ENCODE results near the gene NEUROD2. TPM values are rescaled to one million over a fixed set of nuclear protein-coding genes. Genes with fewer than 3 reads are reported as not detected.
"Not testable (repeated sequence)": the region's sequence is repeated elsewhere in the genome, so short reads cannot be mapped to it uniquely, and the experiment has no call there.

The NEUROD2 gene
- total RNA-seq, 1 experiment from 2014 or later: not detected

DNA sequence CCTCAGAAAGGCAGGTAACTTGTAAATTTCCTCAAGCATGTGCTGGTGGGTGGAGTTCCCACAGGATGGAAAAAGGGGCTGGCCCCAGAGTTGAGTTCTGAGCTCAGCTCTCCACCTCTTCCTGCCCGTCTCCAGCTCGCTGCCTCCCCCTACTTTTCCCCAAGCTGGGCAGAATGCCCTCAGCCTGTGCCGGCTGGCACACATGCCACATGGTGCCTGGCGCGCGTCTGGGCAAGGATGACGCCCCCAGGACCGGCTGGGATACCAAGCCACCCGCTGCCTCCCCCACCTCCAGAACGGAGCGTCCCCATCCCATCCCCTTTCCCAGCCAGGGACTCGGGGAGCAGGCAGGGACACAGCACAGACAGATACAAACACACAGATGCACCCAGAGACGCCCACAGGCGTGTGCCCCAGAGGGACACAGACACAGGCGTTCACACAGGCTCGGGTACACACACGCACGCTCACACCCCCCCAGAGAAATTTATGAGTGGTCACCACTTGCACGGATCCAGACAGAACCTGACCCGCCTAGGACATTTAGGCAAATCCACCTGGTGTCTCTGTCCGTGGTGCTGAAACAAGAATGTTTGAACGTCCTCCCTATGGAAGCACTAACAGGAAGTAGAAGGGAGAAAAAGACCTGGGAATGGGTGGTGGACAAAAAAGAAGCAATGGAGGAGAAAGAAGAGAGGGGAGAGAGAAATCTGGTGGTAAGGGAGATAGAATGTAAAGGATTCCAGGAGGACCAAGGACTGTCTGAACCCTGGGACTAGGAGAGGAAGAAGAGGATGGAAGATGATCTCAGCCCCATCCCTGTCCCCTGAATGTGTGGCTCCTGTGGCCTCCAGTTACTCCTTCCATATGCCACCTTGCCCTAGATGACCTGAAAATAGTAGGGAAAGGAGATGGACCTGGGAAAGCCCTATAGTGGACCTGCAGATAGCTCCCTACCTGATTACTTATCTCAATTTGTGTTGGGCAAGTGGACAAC, 15.5 kb downstream of the NEUROD2 start:
- Histone ChIP-seq H3K4me1 (ENCODE audit: control insufficient read depth, insufficient read depth, low read length) (no peaks in the 10 kb centered on the region), H3K27ac (ENCODE audit: low read length) (no peak overlapping the region), H3K27me3 (ENCODE audit: control insufficient read depth, insufficient read depth, low read length) (no peaks in the 10 kb centered on the region), H3K4me3 (ENCODE audit: low read depth in 2 of 2, low read length in 2 of 2) (no peak overlapping the region), H3K9me3 (ENCODE audit: control insufficient read depth, insufficient read depth, low read depth, low read length) (no peaks in the 10 kb centered on the region), H3K36me3 (ENCODE audit: control insufficient read depth, insufficient read depth, low read length) (no peaks in the 10 kb centered on the region)
- ChIA-PET CTCF (no interaction called here), POLR2A (no interaction called here)
- ATAC-seq (no peak), DNase-seq (ENCODE audit: low read depth, low spot score) (no peak)
- no peak for TF ChIP-seq CTCF (IDR thresholded peaks at IDR 0.05)
- no peak for TF ChIP-seq POLR2AphosphoS5 (IDR thresholded peaks at IDR 0.05; ENCODE audit: low read depth, low read length)
- peak; percentile 94 to 97 for TF ChIP-seq REST (IDR thresholded peaks at IDR 0.05; ENCODE audit: insufficient read depth in 1 of 2, low read depth in 2 of 2, low read length in 1 of 2)
- in situ Hi-C loops (cut with HindIII; ENCODE audit: low pct_unique_long_range_greater_than_20kb, low sequenced_read_pairs) (no loop called here), intact Hi-C loops (cut with micrococcal nuclease; ENCODE audit: unreplicated experiment) (no loop called here)
- BruUV-seq (replicated peaks): no TSS peak

DNA sequence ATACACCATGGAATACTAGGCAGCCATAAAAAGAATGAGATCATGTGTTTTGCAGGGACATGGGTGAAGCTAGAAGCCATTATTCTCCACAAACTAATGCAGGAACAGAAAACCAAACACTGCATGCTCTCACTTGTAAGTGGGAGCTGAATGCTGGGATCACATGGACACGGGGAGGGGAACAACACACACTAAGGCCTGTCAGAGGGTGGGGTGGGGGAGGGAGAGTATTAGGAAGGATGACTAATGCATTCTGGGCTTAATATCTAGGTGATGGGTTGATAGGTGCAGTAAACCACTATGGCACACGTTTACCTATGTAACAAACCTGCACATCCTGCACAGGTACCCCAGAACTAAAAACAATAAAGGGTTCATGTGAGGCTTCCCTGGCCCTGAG, 17.5 kb downstream of the NEUROD2 start:
- POLR2A ChIA-PET; H3K36me3 ChIP-seq (ENCODE audit: control insufficient read depth, insufficient read depth, low read length); H3K9me3 ChIP-seq (ENCODE audit: control insufficient read depth, insufficient read depth, low read depth, low read length); H3K4me3 ChIP-seq (ENCODE audit: low read depth in 2 of 2, low read length in 2 of 2); BruUV-seq (replicated peaks); DNase-seq (ENCODE audit: low read depth, low spot score); in situ Hi-C loops (cut with HindIII; ENCODE audit: low pct_unique_long_range_greater_than_20kb, low sequenced_read_pairs); H3K4me1 ChIP-seq (ENCODE audit: control insufficient read depth, insufficient read depth, low read length); intact Hi-C loops (cut with micrococcal nuclease; ENCODE audit: unreplicated experiment); H3K27ac ChIP-seq (ENCODE audit: low read length); H3K27me3 ChIP-seq (ENCODE audit: control insufficient read depth, insufficient read depth, low read length); CTCF ChIA-PET; ATAC-seq: not testable (repeated sequence)

DNA sequence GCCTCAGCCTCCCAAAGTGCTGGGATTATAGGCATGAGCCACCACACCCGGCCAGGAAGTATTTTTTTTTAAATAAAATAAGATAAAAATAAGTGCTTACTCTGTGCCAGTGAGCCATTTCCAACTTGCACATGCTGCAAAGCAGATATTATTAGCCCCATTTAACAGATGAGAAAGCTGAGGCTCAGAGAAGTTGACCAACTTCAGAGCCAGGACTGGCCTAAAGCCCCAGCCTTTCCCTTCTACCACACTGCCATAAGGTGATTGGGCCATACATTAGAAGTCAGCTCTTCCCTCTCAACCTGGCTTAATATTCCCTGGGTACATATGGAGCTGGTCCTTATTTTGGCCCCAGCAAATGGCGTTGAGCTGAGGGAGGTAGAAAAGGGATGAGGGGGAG, 25.1 kb downstream of the NEUROD2 start:
- Histone ChIP-seq H3K4me1 (ENCODE audit: control insufficient read depth, insufficient read depth, low read length) (no peaks in the 10 kb centered on the region), H3K9me3 (ENCODE audit: control insufficient read depth, insufficient read depth, low read depth, low read length) (no peaks in the 10 kb centered on the region), H3K4me3 (ENCODE audit: low read depth in 2 of 2, low read length in 2 of 2) (no peak overlapping the region), H3K27me3 (ENCODE audit: control insufficient read depth, insufficient read depth, low read length) (no peaks in the 10 kb centered on the region), H3K36me3 (ENCODE audit: control insufficient read depth, insufficient read depth, low read length) (no peaks in the 10 kb centered on the region), H3K27ac (ENCODE audit: low read length) (no peak overlapping the region)
- in situ Hi-C loops (cut with HindIII; ENCODE audit: low pct_unique_long_range_greater_than_20kb, low sequenced_read_pairs) (no loop called here), intact Hi-C loops (cut with micrococcal nuclease; ENCODE audit: unreplicated experiment) (no loop called here)
- CTCF ChIA-PET: no interaction called here
- POLR2A ChIA-PET: no interaction called here
- DNase-seq (ENCODE audit: low read depth, low spot score) (no peak), ATAC-seq (no peak)
- BruUV-seq (replicated peaks): no TSS peak
- TF ChIP-seq REST (IDR thresholded peaks at IDR 0.05; ENCODE audit: insufficient read depth in 1 of 2, low read depth in 2 of 2, low read length in 1 of 2) (no peak), POLR2AphosphoS5 (IDR thresholded peaks at IDR 0.05; ENCODE audit: low read depth, low read length) (no peak), CTCF (IDR thresholded peaks at IDR 0.05) (no peak), SIN3A (IDR thresholded peaks at IDR 0.05; ENCODE audit: borderline replicate concordance, insufficient read depth, low read depth, low read length) (no peak), TCF7L2 (IDR thresholded peaks at IDR 0.05; ENCODE audit: low read depth, low read length) (no peak)
